Measurements from ENCODE around the gene EFTUD2. TPM values are rescaled to one million over a fixed set of nuclear protein-coding genes. Genes with fewer than 3 reads are reported as not detected.
A peak's percentile ranks its signal among the peaks of the same experiment; 100 is the strongest.

Gene EFTUD2
- total and polyA plus RNA-seq, 9 of the 15 experiments (the other 6 are each of a cell fraction or from before 2014, with no cell fraction given), result 65.8 to 362 (median 218) TPM

- CTCF ChIA-PET (ENCODE audit: low intra/inter-chr PET ratio), result interaction anchor here (0.6 to 1.8 kb wide), 3 partner anchors 100 to 537 kb away, joined by 3 to 14 read pairs (median 8); no protein-coding TSS in a partner anchor
- H2AFZ ChIP-seq (ENCODE audit: low read depth, low read length), result no peak overlapping the region
- no peaks in the 10 kb centered on the region for H3K9me3 ChIP-seq (replicated peaks; ENCODE audit: control insufficient read depth, insufficient read depth, low read depth, low read length)
- FAIRE-seq (peak; percentile 79), DNase-seq (ENCODE audit: extremely low read depth in 1 of 4, low spot score in 3 of 4) (peak in 3 of 4 experiments; percentile 34 to 45 (median 42)), ATAC-seq (peak; percentile 56; the same call in 2 of the 3 replicates)
- in situ Hi-C loops (cut with MboI) (no loop called here), intact Hi-C loops (cut with micrococcal nuclease) (no loop called here)
- POLR2A ChIA-PET, result interaction anchor here (0.6 to 2.0 kb wide), 6 partner anchors 9 to 270 kb away, joined by 3 to 7 read pairs (median 4); partner anchors contain the start of gene EFTUD2
- H3K9ac ChIP-seq (ENCODE audit: insufficient read depth in 1 of 2, low read depth in 2 of 2, low read length in 2 of 2), result no peak overlapping the region
- no peak overlapping the region for H3K4me2 ChIP-seq (ENCODE audit: insufficient read depth, low read length)
- H3K79me2 ChIP-seq (ENCODE audit: control insufficient read depth, insufficient read depth, low read length), result no peaks in the 10 kb centered on the region
- BruUV-seq (replicated peaks), result no TSS peak
- H3K4me1 ChIP-seq (replicated peaks in 1 of 2; ENCODE audit: control insufficient read depth in 2 of 2, insufficient read depth in 2 of 2, low read length in 2 of 2), result no peaks in the 10 kb centered on the region
- no peaks in the 10 kb centered on the region for H3K9me1 ChIP-seq (ENCODE audit: control insufficient read depth, insufficient read depth, low read length)
- WGBS (ENCODE audit: insufficient coverage, low coverage, missing lambda C conversion rate), result 41% methylated on average over 6 of the region's 6 CpGs
- no peak overlapping the region for H3K27ac ChIP-seq (ENCODE audit: extremely low read depth, low read depth, low read length)
- H4K20me1 ChIP-seq (replicated peaks; ENCODE audit: control insufficient read depth, insufficient read depth, low read length), result no peaks in the 10 kb centered on the region
- H3K36me3 ChIP-seq (ENCODE audit: control insufficient read depth, insufficient read depth, low read length), result peaks cover 91% of the 10 kb centered on the region
- no peak overlapping the region for H3K4me3 ChIP-seq
- no peaks in the 10 kb centered on the region for H3K27me3 ChIP-seq (ENCODE audit: control insufficient read depth in 2 of 2, insufficient read depth in 2 of 2, low read length in 2 of 2)
- TF ChIP-seq, protein P1, sequence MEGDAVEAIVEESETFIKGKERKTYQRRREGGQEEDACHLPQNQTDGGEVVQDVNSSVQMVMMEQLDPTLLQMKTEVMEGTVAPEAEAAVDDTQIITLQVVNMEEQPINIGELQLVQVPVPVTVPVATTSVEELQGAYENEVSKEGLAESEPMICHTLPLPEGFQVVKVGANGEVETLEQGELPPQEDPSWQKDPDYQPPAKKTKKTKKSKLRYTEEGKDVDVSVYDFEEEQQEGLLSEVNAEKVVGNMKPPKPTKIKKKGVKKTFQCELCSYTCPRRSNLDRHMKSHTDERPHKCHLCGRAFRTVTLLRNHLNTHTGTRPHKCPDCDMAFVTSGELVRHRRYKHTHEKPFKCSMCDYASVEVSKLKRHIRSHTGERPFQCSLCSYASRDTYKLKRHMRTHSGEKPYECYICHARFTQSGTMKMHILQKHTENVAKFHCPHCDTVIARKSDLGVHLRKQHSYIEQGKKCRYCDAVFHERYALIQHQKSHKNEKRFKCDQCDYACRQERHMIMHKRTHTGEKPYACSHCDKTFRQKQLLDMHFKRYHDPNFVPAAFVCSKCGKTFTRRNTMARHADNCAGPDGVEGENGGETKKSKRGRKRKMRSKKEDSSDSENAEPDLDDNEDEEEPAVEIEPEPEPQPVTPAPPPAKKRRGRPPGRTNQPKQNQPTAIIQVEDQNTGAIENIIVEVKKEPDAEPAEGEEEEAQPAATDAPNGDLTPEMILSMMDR (IDR thresholded peaks at IDR 0.05 in 2 of 3, conservative IDR thresholded peaks at IDR 0.05 in 1 of 3; ENCODE audit: insufficient read depth in 2 of 3, low read depth in 1 of 3, low read length in 3 of 3), result peak; percentile 43 to 69 (median 58); a peak in 5 of 6 replicates
- TF ChIP-seq MXI1 (IDR thresholded peaks at IDR 0.05; ENCODE audit: low read depth, low read length) (no peak), NELFE (IDR thresholded peaks at IDR 0.05; ENCODE audit: insufficient read depth, insufficient read length) (no peak), MAFG (tag; conservative IDR thresholded peaks at IDR 0.05) (no peak), EHMT2 (IDR thresholded peaks at IDR 0.05) (no peak), ZNF76 (CRISPR knock-in tag; IDR thresholded peaks at IDR 0.05; ENCODE audit: borderline replicate concordance) (no peak), GATAD2A (IDR thresholded peaks at IDR 0.05) (no peak), SMC3 (conservative IDR thresholded peaks at IDR 0.05; ENCODE audit: insufficient read depth, low read depth, low read length) (0 out of 2 replicates have a peak, but pooled peaks have one; percentile 32), SMAD4 (CRISPR knock-in tag; conservative IDR thresholded peaks at IDR 0.05) (no peak), ZNF79 (CRISPR knock-in tag; IDR thresholded peaks at IDR 0.05; ENCODE audit: low read depth) (no peak), TEAD4 (IDR thresholded peaks at IDR 0.05; ENCODE audit: low read length) (no peak), TEAD4 (CRISPR knock-in tag; IDR thresholded peaks at IDR 0.05; ENCODE audit: borderline replicate concordance) (no peak), CREB3L1 (IDR thresholded peaks at IDR 0.05; ENCODE audit: borderline replicate concordance, low read depth) (no peak), RFX5 (IDR thresholded peaks at IDR 0.05; ENCODE audit: low read depth, low read length) (no peak), RAD21 (CRISPR knock-in tag; conservative IDR thresholded peaks at IDR 0.05 in 1 of 2, IDR thresholded peaks at IDR 0.05 in 1 of 2) (peak in 1 of 2 experiments; percentile 52; a peak in 3 of 4 replicates)
Observed at GRCh38 chr17:44878627-44879221, 20.5 kb downstream of the EFTUD2 start.

All from K562 (cell line).